Measurements from ENCODE around the gene PLCL2.
"Not testable (repeated sequence)": the region's sequence is repeated elsewhere in the genome, so short reads cannot be mapped to it uniquely, and the experiment has no call there.

PLCL2 gene

GRCh38 chr3:17065881-17066280, 181.1 kb downstream of the PLCL2 start:
- no peak for DNase-seq (ENCODE audit: extremely low read depth in 1 of 2, low read depth in 1 of 2)

DNA sequence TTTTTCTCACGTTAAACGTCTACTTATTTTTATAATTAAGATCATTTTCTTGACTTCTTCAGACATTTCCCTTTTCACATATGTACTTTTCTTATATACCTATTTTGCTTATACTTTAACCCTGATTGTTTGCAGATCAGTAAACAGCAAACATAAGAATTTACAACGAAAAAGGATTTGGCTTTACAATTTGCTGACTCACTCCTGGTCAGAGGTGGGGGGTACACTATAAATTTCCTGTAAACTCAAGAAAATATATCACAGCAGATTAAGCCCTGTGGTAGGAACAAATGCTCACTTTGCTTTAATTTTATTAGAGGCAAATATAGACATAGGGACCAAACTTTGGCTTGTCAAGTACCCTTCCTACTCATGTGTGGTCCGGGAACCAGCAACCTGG, 185.0 kb downstream of the PLCL2 start:
- DNase-seq (ENCODE audit: extremely low read depth in 1 of 2, low read depth in 1 of 2), result no peak

- no peak for DNase-seq (ENCODE audit: extremely low read depth in 1 of 2, low read depth in 1 of 2)
Observed at GRCh38 chr3:17070161-17070959, 185.6 kb downstream of the PLCL2 start.

DNA sequence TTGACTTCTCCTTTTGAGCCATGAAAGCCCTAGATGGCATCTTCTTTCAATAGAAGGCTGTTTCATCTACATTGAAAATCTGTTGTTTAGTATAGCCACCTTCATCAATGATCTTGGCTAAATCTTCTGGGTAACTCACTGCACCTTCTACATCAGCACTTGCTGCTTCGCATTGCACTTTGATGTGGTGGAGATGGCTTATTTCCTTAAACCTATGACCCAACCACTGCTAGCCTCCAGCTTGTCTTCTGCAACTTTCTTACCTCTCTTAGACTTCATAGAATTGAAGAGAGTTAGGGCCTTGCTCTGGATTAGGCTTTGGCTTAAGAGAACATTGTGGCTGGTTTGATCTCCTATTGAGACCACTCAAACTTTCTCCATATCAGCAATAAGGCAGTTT, 189.8 kb downstream of the PLCL2 start:
- no peak for DNase-seq (ENCODE audit: extremely low read depth in 1 of 2, low read depth in 1 of 2)

GRCh38 chr3:17075358-17075757, 190.6 kb downstream of the PLCL2 start:
- DNase-seq (ENCODE audit: extremely low read depth in 1 of 2, low read depth in 1 of 2), result no peak

DNA sequence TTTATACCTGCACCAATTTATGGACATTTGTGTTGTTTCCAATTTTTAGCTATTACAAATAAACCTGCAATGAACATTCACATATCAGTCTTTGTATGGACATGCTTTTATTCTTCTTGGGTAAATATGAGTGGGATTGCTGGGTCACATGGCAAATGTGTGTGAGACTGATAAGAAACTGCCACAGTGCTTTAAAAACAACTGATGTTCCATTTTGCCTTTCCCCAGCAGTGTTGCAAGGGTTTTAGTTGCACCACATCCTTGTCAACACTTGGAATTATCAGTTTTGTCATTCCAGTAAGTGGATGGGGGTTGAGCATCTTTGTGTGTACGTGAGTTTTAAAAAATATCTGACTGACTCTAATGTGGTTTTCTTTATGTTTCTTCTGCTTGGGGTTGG, 191.2 kb downstream of the PLCL2 start:
- no peak for DNase-seq (ENCODE audit: extremely low read depth in 1 of 2, low read depth in 1 of 2)

GRCh38 chr3:17076940-17077605, 192.3 kb downstream of the PLCL2 start:
- DNase-seq (ENCODE audit: extremely low read depth in 1 of 2, low read depth in 1 of 2), result no peak

- DNase-seq (ENCODE audit: extremely low read depth in 1 of 2, low read depth in 1 of 2), result no peak
Observed at GRCh38 chr3:17077606-17078005, 192.9 kb downstream of the PLCL2 start.

DNA sequence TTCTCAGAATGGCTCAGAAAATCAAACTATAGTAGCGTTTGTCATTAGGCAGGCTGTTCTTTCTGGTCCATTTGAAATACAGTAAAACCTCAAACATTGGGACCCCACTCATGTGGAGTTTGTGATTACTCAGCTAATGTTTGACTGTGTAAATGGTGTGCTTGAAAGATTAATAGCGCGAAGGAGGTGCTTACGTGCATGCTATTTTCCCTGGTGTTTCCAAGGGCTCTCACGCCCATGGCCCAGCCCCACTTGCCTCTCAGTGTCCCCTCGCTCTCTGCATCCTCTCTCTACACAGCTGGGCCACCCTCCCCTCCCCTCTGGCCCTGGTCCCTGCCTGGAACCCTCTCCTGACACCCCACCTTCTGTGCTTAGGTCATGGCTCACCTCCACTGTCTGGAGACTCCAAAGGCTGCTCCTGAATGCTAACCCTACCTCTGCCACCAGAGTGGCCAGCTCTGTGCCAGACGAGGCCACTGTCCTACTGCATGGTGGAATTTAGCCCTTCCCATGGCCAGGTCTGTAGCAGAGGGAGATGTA, 194.2 kb downstream of the PLCL2 start:
- no peak for DNase-seq (ENCODE audit: extremely low read depth in 1 of 2, low read depth in 1 of 2)

DNA sequence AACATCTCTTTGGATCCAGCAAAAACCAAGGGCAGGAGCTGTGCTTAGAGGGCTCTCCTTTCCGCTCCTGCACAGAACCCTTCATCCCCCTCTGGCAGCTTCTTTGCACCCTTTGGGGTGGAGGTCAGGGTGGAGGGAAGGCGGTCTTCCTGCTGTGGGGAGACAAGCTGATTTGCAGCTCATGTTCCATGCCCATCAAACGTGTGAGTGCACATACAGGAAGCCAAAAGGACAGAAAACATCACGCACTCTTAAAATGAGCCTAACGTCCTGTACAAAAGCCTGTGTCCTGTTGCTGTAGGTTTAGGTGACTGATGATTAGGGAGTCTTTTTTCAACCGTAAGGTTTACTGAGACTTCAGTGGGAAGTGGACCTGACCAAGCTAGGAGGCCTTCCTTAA, 195.2 kb downstream of the PLCL2 start:
- DNase-seq (ENCODE audit: extremely low read depth in 1 of 2, low read depth in 1 of 2), result no peak

GRCh38 chr3:17081520-17081919, 196.8 kb downstream of the PLCL2 start:
- DNase-seq (ENCODE audit: extremely low read depth in 1 of 2, low read depth in 1 of 2), result no peak

GRCh38 chr3:17087509-17087908, 202.8 kb downstream of the PLCL2 start:
- DNase-seq (ENCODE audit: extremely low read depth in 1 of 2, low read depth in 1 of 2), result no peak

DNA sequence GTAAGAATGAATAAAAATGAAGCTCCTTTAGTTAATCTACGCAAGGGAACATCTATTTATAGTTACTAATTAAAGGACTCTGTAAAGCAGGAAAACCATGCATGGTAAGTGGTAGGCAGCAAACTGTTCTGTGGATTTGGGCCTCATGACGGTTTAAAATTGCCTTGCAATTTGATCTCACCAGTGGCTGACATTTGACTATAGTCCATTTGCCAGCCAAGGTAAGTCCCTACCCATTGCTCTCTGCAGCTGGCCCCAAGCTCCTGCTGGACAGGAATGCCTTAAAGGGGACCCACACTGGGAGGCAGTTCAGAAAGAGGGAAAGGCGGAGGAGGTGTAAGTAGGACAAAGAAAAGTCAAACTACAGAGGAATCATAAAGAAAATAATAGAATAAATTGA, 203.3 kb downstream of the PLCL2 start:
- DNase-seq (ENCODE audit: extremely low read depth in 1 of 2, low read depth in 1 of 2), result no peak

DNA sequence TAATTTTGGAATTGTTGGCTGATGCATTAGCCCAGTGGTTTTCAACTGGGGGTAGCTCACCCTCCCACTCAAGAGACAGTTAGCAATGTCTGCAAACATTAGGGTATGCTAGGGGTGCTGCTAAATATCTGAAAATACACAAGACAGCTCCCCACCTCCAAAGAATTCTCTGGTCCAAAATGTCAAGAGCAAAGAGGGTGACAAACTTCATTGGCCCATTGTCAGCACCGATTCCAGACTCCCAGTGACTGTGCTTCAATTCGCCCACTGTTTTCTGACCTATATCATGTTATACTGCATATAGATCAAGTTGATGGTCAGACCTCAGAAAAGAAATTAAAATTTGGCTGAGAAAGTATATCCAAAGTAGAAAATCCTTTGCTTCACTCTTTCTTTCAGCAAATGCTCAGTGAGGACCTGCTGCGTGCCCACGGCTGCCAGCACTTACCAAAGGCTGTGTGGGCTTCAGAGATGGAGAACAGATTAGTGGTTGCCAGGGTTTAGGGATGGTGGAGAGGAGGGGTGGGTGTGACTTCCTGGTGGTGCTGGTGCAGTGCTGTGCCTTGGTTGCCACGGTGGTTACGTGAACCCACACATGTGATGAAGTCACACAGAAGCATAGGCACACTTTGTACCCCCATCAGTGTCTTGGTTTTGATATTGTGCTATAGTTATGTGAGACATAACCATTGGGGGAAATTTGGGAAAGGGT, 204.0 kb downstream of the PLCL2 start:
- peak; percentile 7 to 62 for DNase-seq (ENCODE audit: extremely low read depth in 1 of 2, low read depth in 1 of 2)

- DNase-seq (ENCODE audit: extremely low read depth in 1 of 2, low read depth in 1 of 2), result no peak
Observed at GRCh38 chr3:17089314-17089700, 204.6 kb downstream of the PLCL2 start.

GRCh38 chr3:17090280-17090983, 205.7 kb downstream of the PLCL2 start:
- no peak for DNase-seq (ENCODE audit: extremely low read depth in 1 of 2, low read depth in 1 of 2)

GRCh38 chr3:17091910-17092582, 207.3 kb downstream of the PLCL2 start:
- DNase-seq (ENCODE audit: extremely low read depth in 1 of 2, low read depth in 1 of 2), result no peak

DNA sequence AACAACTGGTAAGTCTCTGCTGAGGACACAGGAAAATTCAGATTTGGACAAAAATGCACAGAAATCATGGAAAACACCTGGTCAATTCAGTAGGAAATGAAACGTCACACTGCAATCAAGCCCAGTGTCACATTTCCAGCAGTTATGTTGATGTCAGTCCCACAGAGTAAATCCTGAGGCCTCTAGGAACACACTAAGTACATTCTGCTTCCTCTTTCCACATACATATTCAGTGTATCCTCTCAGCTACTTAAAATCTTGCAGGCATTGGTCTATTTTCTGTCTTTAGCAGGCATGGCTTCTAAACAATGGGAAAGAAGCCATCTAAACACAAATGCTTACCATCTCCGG, 207.8 kb downstream of the PLCL2 start:
- DNase-seq (ENCODE audit: extremely low read depth in 1 of 2, low read depth in 1 of 2), result no peak

GRCh38 chr3:17094551-17094950, 209.8 kb downstream of the PLCL2 start:
- no peak for DNase-seq (ENCODE audit: extremely low read depth in 1 of 2, low read depth in 1 of 2)

- DNase-seq (ENCODE audit: extremely low read depth in 1 of 2, low read depth in 1 of 2), result no peak
Observed at GRCh38 chr3:17103579-17103978, 218.8 kb downstream of the PLCL2 start.

DNA sequence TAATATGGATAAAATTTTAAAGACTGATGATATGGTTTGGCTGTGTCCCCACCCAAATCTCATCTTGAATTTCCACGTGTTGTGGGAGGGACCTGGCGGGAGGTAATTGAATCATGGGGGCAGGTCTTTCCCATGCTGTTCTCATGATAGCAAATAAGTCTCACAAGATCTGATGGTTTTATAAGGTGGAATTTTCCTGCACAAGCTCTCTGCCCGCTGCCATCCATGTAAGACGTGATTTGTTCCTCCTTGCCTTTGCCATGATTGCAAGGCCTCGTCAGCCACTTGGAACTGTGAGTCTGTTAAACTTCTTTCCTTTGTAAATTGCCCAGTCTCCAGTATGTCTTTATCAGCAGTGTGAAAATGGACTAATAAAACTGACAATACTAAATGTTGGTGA, 222.0 kb downstream of the PLCL2 start:
- DNase-seq (ENCODE audit: extremely low read depth in 1 of 2, low read depth in 1 of 2), result not testable (repeated sequence)

Data from stimulated activated CD8-positive, alpha-beta memory T cell treated with anti-CD3 and anti-CD28 coated beads, Interleukin-7, amount 100 ng/mL, for 48 hours (primary cell).